Measurements from ENCODE around the gene ASB16. TPM values are rescaled to one million over a fixed set of nuclear protein-coding genes. Genes with fewer than 3 reads are reported as not detected.

The ASB16 gene
- total and polyA plus RNA-seq, 10 of the 15 experiments (the other 5 are each of a cell fraction or from before 2014, with no cell fraction given) = 0.07 to 1.1 (median 0.44) TPM; not detected in 5

- no peak for TF ChIP-seq SMAD1 (IDR thresholded peaks at IDR 0.05; ENCODE audit: low read depth, partially characterized antibody)
- TF ChIP-seq SIX5 (IDR thresholded peaks at IDR 0.05; ENCODE audit: low read depth, low read length, severe bottlenecking) = no peak
- TF ChIP-seq RFX5 (IDR thresholded peaks at IDR 0.05; ENCODE audit: low read depth, low read length) = no peak
- no peak for TF ChIP-seq TBL1XR1 (IDR thresholded peaks at IDR 0.05; ENCODE audit: low read depth, low read length)
- TF ChIP-seq ATF2 (IDR thresholded peaks at IDR 0.05; ENCODE audit: low read length) = no peak
- TF ChIP-seq HCFC1 (IDR thresholded peaks at IDR 0.05; ENCODE audit: low read length) = no peak
- TF ChIP-seq SMARCA5 (IDR thresholded peaks at IDR 0.05) = peak; percentile 7; the same call in 1 of the 2 replicates
- 0 out of 2 replicates have a peak, but pooled peaks have one; percentile 11 for TF ChIP-seq IKZF1 (conservative IDR thresholded peaks at IDR 0.05)
- TF ChIP-seq CHD4 (IDR thresholded peaks at IDR 0.05) = no peak
- TF ChIP-seq LARP7 (IDR thresholded peaks at IDR 0.05) = peak; percentile 13; the same call in 1 of the 2 replicates
- TF ChIP-seq BCL3 (IDR thresholded peaks at IDR 0.05; ENCODE audit: borderline replicate concordance, insufficient read depth, low read depth, low read length, poor library complexity, severe bottlenecking) = no peak
- no peak for TF ChIP-seq FOS (IDR thresholded peaks at IDR 0.05; ENCODE audit: borderline replicate concordance, extremely low read depth, insufficient read length)
- no peak for TF ChIP-seq USF2 (IDR thresholded peaks at IDR 0.05; ENCODE audit: borderline replicate concordance, low read depth, low read length)
- TF ChIP-seq FOXM1 (IDR thresholded peaks at IDR 0.05; ENCODE audit: low read depth, low read length) = no peak
- TF ChIP-seq MLLT1 (IDR thresholded peaks at IDR 0.05) = peak; percentile 79
- TF ChIP-seq ZNF622 (IDR thresholded peaks at IDR 0.05) = no peak
- TF ChIP-seq E2F4 (IDR thresholded peaks at IDR 0.05; ENCODE audit: low read depth, low read length) = no peak
- TF ChIP-seq CUX1 (IDR thresholded peaks at IDR 0.05; ENCODE audit: insufficient replicate concordance, low read depth, low read length) = no peak
Observed at GRCh38 chr17:44220213-44221083, 49.9 kb downstream of the ASB16 start (continued).
